Glutamatergic neuron (in vitro differentiated cells): ENCODE measurements around the gene DST. TPM values are rescaled to one million over a fixed set of nuclear protein-coding genes. Genes with fewer than 3 reads are reported as not detected.

ENCODE experiments used
- DNase-seq: peaks from one replicate; pipeline ENCODE4 v3.0.0; 2022
- H3K27ac Mint-ChIP-seq: one replicate; pipeline ENCODE4 v1.8.0; 2020; ENCODE audit warnings: mild to moderate bottlenecking, mixed read lengths, inconsistent platforms; ENCODE audit not compliant: unreplicated experiment
- H3K27me3 Mint-ChIP-seq: one replicate; pipeline ENCODE4 v1.8.0; 2020; ENCODE audit warnings: mild to moderate bottlenecking, moderate library complexity, mixed read lengths, inconsistent platforms; ENCODE audit not compliant: unreplicated experiment
- H3K36me3 Mint-ChIP-seq: one replicate; pipeline ENCODE4 v1.8.0; 2020; ENCODE audit warnings: mild to moderate bottlenecking, mixed read lengths, inconsistent platforms; ENCODE audit not compliant: unreplicated experiment
- H3K4me1 Mint-ChIP-seq: one replicate; pipeline ENCODE4 v1.8.0; 2020; ENCODE audit warnings: mild to moderate bottlenecking, low read depth, mixed read lengths, inconsistent platforms; ENCODE audit not compliant: unreplicated experiment
- H3K4me3 Mint-ChIP-seq: one replicate; pipeline ENCODE4 v1.8.0; 2020; ENCODE audit warnings: mild to moderate bottlenecking, mixed read lengths, inconsistent platforms; ENCODE audit not compliant: unreplicated experiment
- H3K9me3 Mint-ChIP-seq: one replicate; pipeline ENCODE4 v1.8.0; 2020; ENCODE audit warnings: mild to moderate bottlenecking, moderate library complexity, mixed read lengths, inconsistent platforms; ENCODE audit not compliant: unreplicated experiment
- total RNA-seq: library from RNA; stranded (reverse); fragmentation: NEBNext Ultra II Directional; extraction: Animal tissue kit (Norgen Biotek cat#: 25700); gene quantifications from one replicate; pipeline ENCODE4 v1.2.1, GENCODE V29; 2021; ENCODE audit not compliant: unreplicated experiment
- TF ChIP-seq, protein P1 (sequence below): fragments of 200-600 bp; sonication (generic); IDR thresholded peaks from one replicate; pipeline ENCODE4 v1.5.0; 2021; ENCODE audit not compliant: partially characterized antibody, unreplicated experiment

Gene DST
- total RNA-seq, 1 donor from 2014 or later, result 981 TPM

DNA sequence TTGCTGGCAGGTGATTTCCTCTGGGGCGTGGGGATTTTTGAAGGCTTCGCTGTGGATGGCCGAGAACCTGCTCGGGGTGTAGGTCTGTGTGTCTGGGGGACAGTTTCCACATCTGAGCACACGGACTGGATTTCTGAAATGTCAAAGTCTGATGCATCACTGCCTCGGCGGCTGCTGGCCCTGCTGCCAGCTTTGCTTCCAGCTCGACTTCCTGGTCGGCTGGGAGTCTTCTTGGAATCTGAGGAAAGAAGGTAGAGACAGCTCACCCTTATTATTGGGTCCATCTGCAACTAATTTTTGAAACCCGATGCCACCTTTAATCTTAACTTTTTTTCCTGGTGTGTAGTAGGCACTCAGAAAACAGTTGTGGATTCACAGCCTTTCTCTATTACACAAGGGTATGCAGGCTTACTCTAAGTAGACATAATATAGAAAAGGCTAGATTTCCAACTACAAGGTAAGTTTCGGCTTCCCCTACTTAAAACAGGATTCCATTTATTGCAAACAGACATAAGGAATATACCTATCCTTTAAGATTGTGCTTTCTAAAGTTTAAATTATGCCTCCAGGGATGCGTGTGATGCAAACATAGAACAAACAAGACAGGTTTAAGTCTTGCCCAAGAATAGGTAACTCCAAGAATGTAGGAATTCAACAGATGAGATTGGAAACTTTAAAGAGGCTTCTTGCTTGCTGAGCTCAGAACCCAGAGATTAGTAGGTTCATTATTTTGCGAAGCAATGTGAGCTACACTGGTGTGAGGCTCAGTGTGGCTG, 183.5 kb downstream of the DST start:
- Mint-ChIP-seq H3K9me3 (peaks cover 11% of the 10 kb centered on the region), H3K27me3 (peaks cover 6% of the 10 kb centered on the region), H3K4me1 (no peaks in the 10 kb centered on the region), H3K27ac (no peak overlapping the region), H3K4me3 (no peak overlapping the region), H3K36me3 (no peaks in the 10 kb centered on the region)
- no peak for DNase-seq
- TF ChIP-seq, protein P1, sequence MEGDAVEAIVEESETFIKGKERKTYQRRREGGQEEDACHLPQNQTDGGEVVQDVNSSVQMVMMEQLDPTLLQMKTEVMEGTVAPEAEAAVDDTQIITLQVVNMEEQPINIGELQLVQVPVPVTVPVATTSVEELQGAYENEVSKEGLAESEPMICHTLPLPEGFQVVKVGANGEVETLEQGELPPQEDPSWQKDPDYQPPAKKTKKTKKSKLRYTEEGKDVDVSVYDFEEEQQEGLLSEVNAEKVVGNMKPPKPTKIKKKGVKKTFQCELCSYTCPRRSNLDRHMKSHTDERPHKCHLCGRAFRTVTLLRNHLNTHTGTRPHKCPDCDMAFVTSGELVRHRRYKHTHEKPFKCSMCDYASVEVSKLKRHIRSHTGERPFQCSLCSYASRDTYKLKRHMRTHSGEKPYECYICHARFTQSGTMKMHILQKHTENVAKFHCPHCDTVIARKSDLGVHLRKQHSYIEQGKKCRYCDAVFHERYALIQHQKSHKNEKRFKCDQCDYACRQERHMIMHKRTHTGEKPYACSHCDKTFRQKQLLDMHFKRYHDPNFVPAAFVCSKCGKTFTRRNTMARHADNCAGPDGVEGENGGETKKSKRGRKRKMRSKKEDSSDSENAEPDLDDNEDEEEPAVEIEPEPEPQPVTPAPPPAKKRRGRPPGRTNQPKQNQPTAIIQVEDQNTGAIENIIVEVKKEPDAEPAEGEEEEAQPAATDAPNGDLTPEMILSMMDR, result no peak

DNA sequence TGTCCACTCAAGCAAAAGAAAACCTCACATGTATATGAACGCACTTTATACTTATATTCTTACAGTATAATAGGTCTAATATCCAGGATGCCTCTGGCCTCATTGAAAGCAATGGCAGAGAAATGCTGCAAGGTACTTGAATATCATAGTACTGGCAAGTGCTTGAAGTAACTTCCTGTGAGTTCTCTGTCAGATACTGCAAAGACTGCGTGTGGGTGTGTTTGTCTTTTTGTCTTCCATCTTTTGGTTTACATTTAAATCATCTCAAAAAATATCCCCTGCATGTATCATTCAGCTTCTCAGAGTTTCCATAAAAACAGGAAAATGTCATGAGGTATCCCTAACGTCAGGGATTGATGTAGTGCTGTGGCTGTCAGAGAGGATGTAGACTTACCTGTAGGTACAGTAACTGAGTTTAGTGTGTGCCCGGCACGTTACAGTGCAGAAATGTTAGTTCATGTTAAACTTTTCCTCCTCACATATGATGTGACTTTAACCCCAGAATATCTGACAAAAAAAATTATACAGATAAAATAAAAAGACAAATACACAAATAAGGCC, 184.3 kb downstream of the DST start:
- peaks cover 3% of the 10 kb centered on the region for H3K4me1 Mint-ChIP-seq
- peaks cover 3% of the 10 kb centered on the region for H3K27me3 Mint-ChIP-seq
- H3K9me3 Mint-ChIP-seq, result peaks cover 12% of the 10 kb centered on the region
- no peak overlapping the region for H3K27ac Mint-ChIP-seq
- H3K4me3 Mint-ChIP-seq, result no peak overlapping the region
- TF ChIP-seq, protein P1, result no peak
- DNase-seq, result no peak
- no peaks in the 10 kb centered on the region for H3K36me3 Mint-ChIP-seq

DNA sequence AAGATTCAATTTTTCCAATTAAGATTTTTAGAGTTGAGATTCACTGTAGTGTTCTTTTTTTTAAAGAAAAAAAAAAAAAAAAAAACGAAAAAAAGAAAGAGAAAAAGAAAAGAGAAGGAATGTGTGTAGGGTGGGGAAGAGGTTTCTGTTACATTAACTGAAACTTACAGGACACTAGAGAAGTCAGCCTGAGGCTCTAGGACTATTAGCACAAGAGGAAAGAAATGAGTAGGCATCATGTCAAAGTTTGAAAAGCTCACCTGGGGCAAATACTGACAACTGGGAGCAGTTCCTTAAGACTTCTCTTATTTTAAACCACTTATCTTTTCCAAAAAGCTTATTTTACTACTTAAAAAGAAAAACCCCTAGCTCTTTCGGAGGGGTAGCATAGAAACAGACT, 185.9 kb downstream of the DST start:
- peaks cover 4% of the 10 kb centered on the region for H3K27me3 Mint-ChIP-seq
- H3K4me1 Mint-ChIP-seq, result peaks cover 3% of the 10 kb centered on the region
- H3K36me3 Mint-ChIP-seq, result no peaks in the 10 kb centered on the region
- no peak overlapping the region for H3K27ac Mint-ChIP-seq
- peaks cover 12% of the 10 kb centered on the region for H3K9me3 Mint-ChIP-seq
- no peak overlapping the region for H3K4me3 Mint-ChIP-seq
- TF ChIP-seq, protein P1, result no peak
- DNase-seq, result no peak

DNA sequence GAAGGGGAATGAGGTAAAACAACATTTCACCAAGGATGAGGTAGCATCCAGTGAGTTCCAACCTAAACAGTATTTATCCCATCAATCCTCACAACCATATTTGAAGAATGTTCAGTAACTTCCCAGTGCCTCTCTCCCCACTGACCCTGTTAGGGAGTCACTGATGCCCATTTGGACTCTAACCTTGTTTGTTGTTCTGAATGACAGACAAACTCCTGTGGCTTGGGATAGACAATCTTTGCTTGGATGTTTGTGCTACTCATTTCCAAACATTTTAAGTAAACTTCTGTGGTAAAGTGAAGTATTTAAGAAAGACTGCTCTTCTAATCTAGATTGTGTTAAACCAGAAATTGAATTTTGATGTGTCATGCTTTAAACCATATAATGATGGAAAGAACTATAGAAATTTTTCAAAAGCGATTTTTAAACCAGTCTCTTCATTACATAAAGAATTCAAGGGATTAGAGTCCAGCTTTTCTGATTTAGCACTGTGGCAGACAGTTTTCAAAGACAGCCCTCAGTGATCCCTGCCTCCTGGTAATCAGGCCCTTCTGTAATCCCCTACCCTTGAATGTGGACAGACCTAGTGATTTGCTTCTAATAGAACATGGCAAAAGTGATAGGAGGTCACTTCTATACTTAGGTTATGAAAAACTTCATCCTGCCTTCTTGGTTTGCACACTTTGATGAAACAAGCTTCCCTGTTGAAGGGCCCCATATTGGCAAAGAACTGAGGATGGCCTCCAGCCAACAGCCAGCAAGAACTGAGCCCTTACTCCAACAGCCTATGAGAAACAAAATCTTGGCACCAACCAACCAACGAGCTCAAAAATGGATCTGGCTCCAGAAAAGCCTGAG, 191.6 kb downstream of the DST start:
- TF ChIP-seq, protein P1, result no peak
- H3K4me1 Mint-ChIP-seq, result peaks cover 3% of the 10 kb centered on the region
- DNase-seq, result no peak
- peaks cover 6% of the 10 kb centered on the region for H3K9me3 Mint-ChIP-seq
- peaks cover 4% of the 10 kb centered on the region for H3K27me3 Mint-ChIP-seq
- no peak overlapping the region for H3K27ac Mint-ChIP-seq
- H3K4me3 Mint-ChIP-seq, result no peak overlapping the region
- H3K36me3 Mint-ChIP-seq, result no peaks in the 10 kb centered on the region

DNA sequence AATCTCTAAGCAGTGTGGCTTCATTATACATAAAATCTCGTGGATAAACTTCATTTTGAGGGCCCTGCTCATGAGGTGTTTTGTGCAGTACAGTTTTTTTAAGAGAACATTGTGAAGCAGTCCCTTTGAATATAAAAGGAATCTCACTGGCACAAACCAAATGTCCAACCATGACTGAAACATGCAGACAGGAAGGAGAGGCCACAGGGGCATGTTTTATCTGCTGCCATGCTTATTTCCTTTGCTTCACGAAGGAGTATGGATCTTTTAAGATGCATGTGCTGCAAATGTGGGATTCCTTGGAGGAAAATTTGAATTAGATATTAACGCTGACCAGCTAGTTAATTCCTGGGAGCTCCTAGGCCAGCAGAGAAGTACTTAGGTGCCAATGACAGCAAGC, 192.3 kb downstream of the DST start:
- DNase-seq, result no peak
- Mint-ChIP-seq H3K27me3 (peaks cover 4% of the 10 kb centered on the region), H3K4me3 (no peak overlapping the region), H3K4me1 (peaks cover 3% of the 10 kb centered on the region), H3K36me3 (no peaks in the 10 kb centered on the region), H3K9me3 (peaks cover 6% of the 10 kb centered on the region), H3K27ac (no peak overlapping the region)
- TF ChIP-seq, protein P1, result no peak
